ENCODE results near the gene SMIM1. TPM values are rescaled to one million over a fixed set of nuclear protein-coding genes. Genes with fewer than 3 reads are reported as not detected.
A peak's percentile ranks its signal among the peaks of the same experiment; 100 is the strongest.

Gene SMIM1
- total and polyA plus RNA-seq, 9 of the 15 experiments (the other 6 are each of a cell fraction or from before 2014, with no cell fraction given) = 2.3 to 125 (median 24.3) TPM

GRCh38 chr1:3736708-3737107, 35.8 kb upstream of the SMIM1 start (continued):
- TF ChIP-seq KAT8 (IDR thresholded peaks at IDR 0.05; ENCODE audit: low read depth) (no peak), PREB (CRISPR knock-in tag; IDR thresholded peaks at IDR 0.05) (no peak), ZNF79 (CRISPR knock-in tag; IDR thresholded peaks at IDR 0.05; ENCODE audit: low read depth) (no peak), ZFP30 (CRISPR knock-in tag; IDR thresholded peaks at IDR 0.05; ENCODE audit: borderline replicate concordance) (no peak), ZC3H11A (IDR thresholded peaks at IDR 0.05; ENCODE audit: low read depth, low read length) (no peak)

DNA sequence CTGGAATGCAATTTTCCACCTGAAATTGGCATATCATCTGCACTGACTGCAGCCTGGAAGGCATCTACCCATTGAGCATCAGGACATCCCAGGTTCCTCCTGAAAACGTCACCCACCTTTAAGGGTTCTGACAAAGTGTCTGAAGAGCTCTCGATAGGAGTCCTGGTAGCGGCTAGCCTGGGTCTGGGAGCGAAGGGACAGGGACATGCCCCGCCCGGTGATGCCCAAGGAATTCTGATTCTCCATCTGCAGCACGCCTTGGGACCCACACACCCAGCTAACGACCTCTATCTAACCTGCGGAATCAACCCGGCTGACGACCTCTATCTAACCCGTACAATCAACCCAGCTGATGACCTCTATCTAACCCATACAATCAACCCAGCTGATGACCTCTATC, 33.6 kb upstream of the SMIM1 start:
- Histone ChIP-seq H3K9ac (ENCODE audit: insufficient read depth in 1 of 2, low read depth in 2 of 2, low read length in 2 of 2) (no peak overlapping the region), H4K20me1 (replicated peaks; ENCODE audit: control insufficient read depth, insufficient read depth, low read length) (peaks cover 5% of the 10 kb centered on the region; the same call in 1 of the 2 replicates), H3K4me3 (no peak overlapping the region), H3K4me1 (replicated peaks in 1 of 2; ENCODE audit: control insufficient read depth in 2 of 2, insufficient read depth in 2 of 2, low read length in 2 of 2) (peaks cover 0 to 38% of the 10 kb centered on the region in 2 experiments; a peak in 2 of 5 replicates), H3K27me3 (ENCODE audit: control insufficient read depth in 2 of 2, insufficient read depth in 2 of 2, low read length in 2 of 2) (no peaks in the 10 kb centered on the region), H3K79me2 (ENCODE audit: control insufficient read depth, insufficient read depth, low read length) (no peaks in the 10 kb centered on the region), H3K36me3 (ENCODE audit: control insufficient read depth, insufficient read depth, low read length) (peaks cover 82% of the 10 kb centered on the region; the same call in 2 of the 3 replicates), H2AFZ (ENCODE audit: low read depth, low read length) (no peak overlapping the region), H3K9me3 (replicated peaks; ENCODE audit: control insufficient read depth, insufficient read depth, low read depth, low read length) (no peaks in the 10 kb centered on the region), H3K4me2 (ENCODE audit: insufficient read depth, low read length) (no peak overlapping the region), H3K9me1 (ENCODE audit: control insufficient read depth, insufficient read depth, low read length) (peaks cover 5% of the 10 kb centered on the region), H3K27ac (ENCODE audit: extremely low read depth, low read depth, low read length) (no peak overlapping the region)
- ChIA-PET POLR2A (interaction anchor here (0.6 kb wide), 1 partner anchor 52 kb away, joined by 3 read pairs; no protein-coding TSS in a partner anchor), CTCF (ENCODE audit: low intra/inter-chr PET ratio) (no interaction called here)
- in situ Hi-C loops (cut with MboI) (no loop called here), intact Hi-C loops (cut with micrococcal nuclease) (no loop called here)
- no peak for ATAC-seq
- DNase-seq (ENCODE audit: extremely low read depth in 1 of 4, low spot score in 3 of 4) = no peak
- BruUV-seq (replicated peaks) = TSS peak; percentile 33
- FAIRE-seq = no peak
- 88% methylated on average over 12 of the region's 12 CpGs for WGBS (ENCODE audit: insufficient coverage, low coverage, missing lambda C conversion rate)
- TF ChIP-seq ZNF395 (CRISPR knock-in tag; IDR thresholded peaks at IDR 0.05) (no peak), KLF1 (tag; IDR thresholded peaks at IDR 0.05) (no peak), POU5F1 (IDR thresholded peaks at IDR 0.05; ENCODE audit: borderline replicate concordance, low read depth, low read length, partially characterized antibody) (no peak), SMC3 (conservative IDR thresholded peaks at IDR 0.05; ENCODE audit: insufficient read depth, low read depth, low read length) (no peak), MCM3 (IDR thresholded peaks at IDR 0.05) (no peak), POLR3G (IDR thresholded peaks at IDR 0.05; ENCODE audit: extremely low read depth, insufficient read length, insufficient replicate concordance) (no peak), ZKSCAN8 (CRISPR knock-in tag; IDR thresholded peaks at IDR 0.05) (no peak), SLC30A9 (CRISPR knock-in tag; IDR thresholded peaks at IDR 0.05) (no peak), NRF1 (conservative IDR thresholded peaks at IDR 0.05 in 1 of 2, IDR thresholded peaks at IDR 0.05 in 1 of 2) (no peak), OTX1 (CRISPR knock-in tag; IDR thresholded peaks at IDR 0.05) (no peak), FIP1L1 (IDR thresholded peaks at IDR 0.05; ENCODE audit: low read depth, low read length, poor library complexity, severe bottlenecking) (no peak), ZBED1 (IDR thresholded peaks at IDR 0.05) (no peak), DPF2 (IDR thresholded peaks at IDR 0.05) (no peak)
- TF ChIP-seq, protein P1, sequence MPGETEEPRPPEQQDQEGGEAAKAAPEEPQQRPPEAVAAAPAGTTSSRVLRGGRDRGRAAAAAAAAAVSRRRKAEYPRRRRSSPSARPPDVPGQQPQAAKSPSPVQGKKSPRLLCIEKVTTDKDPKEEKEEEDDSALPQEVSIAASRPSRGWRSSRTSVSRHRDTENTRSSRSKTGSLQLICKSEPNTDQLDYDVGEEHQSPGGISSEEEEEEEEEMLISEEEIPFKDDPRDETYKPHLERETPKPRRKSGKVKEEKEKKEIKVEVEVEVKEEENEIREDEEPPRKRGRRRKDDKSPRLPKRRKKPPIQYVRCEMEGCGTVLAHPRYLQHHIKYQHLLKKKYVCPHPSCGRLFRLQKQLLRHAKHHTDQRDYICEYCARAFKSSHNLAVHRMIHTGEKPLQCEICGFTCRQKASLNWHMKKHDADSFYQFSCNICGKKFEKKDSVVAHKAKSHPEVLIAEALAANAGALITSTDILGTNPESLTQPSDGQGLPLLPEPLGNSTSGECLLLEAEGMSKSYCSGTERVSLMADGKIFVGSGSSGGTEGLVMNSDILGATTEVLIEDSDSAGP (CRISPR knock-in tag; IDR thresholded peaks at IDR 0.05) = no peak
